WI38 (cell line): Measurements from ENCODE around the gene TBX2.
A peak's percentile ranks its signal among the peaks of the same experiment; 100 is the strongest.

Experiments
- H3K4me3 ChIP-seq: 2 replicates; pipeline ENCODE4 v1.5.1; 2011; ENCODE audit warnings: low read depth, mild to moderate bottlenecking, control low read depth, low read length
- TF ChIP-seq, protein P1 (sequence below): IDR thresholded peaks from 2 replicates; pipeline ENCODE4 v1.5.1; 2012; ENCODE audit warnings: low read depth, mild to moderate bottlenecking, control low read depth, low read length

TBX2 gene

DNA sequence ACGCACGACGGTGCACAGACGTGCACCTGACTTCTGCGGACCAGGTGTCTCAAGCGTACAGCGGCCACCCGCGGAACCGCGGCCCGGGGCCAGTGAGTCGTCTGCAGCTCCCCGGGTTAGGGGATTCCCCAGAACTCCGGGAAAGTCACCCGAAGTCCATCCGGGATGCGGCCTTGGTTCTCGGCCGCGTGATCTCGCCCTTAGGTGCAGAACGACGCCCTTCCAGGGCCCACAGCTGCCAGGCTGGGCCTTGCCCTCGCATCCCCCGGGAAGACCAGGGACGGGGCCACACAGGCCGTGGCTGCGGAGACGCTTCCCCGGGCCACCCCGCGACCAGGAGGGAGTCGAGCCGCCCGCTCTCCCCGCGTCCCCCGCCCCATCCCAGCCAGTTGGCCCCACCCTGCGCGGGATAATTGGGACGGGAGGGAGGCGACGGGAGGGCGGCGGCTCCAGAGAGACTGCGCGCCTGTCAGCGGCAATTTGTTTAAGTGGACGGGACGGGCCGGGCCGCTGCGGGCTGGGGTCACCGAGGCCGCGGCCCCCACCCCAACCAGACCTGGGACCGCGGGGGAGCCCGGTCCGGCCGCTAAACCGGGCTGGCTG, 3.6 kb upstream of the TBX2 start:
- TF ChIP-seq, protein P1, sequence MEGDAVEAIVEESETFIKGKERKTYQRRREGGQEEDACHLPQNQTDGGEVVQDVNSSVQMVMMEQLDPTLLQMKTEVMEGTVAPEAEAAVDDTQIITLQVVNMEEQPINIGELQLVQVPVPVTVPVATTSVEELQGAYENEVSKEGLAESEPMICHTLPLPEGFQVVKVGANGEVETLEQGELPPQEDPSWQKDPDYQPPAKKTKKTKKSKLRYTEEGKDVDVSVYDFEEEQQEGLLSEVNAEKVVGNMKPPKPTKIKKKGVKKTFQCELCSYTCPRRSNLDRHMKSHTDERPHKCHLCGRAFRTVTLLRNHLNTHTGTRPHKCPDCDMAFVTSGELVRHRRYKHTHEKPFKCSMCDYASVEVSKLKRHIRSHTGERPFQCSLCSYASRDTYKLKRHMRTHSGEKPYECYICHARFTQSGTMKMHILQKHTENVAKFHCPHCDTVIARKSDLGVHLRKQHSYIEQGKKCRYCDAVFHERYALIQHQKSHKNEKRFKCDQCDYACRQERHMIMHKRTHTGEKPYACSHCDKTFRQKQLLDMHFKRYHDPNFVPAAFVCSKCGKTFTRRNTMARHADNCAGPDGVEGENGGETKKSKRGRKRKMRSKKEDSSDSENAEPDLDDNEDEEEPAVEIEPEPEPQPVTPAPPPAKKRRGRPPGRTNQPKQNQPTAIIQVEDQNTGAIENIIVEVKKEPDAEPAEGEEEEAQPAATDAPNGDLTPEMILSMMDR = no peak
- H3K4me3 ChIP-seq = peak overlapping the region; percentile 85

DNA sequence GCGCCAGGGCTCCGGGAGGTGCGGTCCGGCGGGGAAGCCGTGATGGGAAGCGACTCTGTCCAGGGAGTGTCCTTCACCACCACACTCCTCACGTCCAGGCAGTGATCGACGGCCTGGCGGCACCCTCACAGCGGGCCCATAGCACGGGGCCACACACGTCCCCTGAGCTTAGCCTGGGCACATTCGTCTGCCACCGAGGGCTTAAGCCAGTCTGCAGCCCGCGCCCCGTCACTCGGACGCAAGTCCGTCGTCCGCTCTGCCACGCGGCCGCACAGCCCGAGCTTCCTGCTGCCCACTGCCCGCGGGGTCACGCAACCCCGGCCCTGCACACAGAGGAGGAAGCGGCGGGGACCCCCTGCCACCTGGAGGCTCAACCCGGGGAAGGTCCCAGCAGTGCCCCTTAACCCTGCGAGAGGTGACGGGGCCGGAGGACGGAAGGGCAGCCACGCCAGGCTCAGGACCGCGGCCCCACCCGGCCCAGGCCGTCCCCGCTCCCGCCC, 3.0 kb upstream of the TBX2 start:
- TF ChIP-seq, protein P1 = no peak
- peak overlapping the region; percentile 85 for H3K4me3 ChIP-seq

DNA sequence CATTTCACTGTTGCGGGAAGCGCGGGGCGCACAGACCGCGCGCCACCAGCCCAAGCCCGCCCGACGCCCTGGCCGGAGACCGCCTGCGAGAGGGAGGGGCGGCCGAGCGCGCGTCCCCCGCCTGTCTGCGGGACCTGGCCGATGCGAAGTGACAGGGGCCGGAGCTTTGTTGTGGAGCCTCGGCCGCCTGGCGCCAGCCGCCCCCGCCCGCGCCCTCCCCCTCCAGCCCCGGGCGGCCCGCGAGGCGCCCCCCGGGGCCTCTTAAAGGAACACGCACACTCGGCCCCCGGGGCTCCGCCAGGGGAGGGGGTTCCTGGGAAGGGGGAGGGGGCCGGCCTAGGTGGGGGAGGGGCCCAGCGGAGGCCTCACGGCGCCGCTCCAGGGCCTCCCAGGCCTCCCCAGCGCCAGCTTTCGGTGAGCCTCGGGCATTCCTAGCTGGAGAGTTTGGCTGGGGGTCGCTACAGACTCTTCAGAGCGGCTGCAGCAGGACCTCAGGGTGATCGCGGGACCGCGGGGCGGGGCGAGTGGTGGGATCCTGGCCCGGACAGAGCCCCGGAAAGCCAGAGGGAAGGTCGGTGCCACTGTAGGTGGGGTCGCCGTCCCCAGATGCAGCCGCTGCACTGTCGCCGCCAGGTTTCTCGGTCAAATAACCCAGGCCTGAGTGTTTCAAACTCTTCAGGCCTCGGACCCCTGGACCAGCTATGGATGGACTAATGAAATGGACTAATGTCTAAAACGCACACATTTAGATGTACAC, 2.4 kb upstream of the TBX2 start:
- peak overlapping the region; percentile 85 for H3K4me3 ChIP-seq
- TF ChIP-seq, protein P1 = no peak

DNA sequence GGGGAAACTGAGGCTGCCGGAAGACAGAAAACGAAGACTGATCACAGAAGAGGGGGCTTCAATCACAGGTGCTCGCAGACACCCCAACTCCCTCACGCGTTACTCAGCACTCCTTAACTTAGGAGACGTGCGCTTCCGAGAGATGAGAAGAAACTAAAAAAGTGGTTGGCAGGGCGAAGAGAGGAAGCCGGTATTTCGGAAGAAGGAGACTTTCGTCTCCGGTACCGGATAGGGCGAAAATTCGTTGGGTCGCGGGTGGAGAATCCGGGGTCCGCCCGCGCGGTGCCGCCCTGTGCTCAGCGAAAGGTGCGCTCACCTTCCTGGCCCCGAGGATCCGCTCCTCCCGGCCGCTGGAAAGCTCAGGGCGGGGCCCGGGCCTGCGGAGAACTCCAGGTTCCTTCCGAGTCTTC, 917 bp upstream of the TBX2 start:
- TF ChIP-seq, protein P1 = no peak
- H3K4me3 ChIP-seq = peak overlapping the region; percentile 85

DNA sequence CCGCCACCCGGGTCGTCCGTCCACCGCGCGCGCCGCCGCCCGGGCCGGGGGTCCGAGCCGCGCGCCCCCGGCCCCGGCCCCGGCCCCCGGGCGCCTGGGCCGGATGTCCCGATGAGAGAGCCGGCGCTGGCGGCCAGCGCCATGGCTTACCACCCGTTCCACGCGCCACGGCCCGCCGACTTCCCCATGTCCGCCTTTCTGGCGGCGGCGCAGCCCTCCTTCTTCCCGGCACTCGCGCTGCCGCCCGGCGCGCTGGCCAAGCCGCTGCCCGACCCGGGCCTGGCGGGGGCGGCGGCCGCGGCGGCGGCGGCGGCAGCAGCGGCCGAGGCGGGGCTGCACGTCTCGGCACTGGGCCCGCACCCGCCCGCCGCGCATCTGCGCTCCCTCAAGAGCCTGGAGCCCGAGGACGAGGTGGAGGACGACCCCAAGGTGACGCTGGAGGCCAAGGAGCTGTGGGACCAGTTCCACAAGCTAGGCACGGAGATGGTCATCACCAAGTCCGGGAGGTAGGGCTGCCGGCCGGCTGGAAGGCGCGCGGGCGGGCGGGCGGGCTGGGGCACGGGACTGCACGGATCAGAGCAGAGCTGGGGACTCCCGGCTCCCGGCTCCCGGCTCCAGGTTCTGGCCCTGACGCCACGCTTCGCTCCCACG, 548 bp downstream of the TBX2 start:
- H3K4me3 ChIP-seq = peak overlapping the region; percentile 98
- TF ChIP-seq, protein P1 = no peak

DNA sequence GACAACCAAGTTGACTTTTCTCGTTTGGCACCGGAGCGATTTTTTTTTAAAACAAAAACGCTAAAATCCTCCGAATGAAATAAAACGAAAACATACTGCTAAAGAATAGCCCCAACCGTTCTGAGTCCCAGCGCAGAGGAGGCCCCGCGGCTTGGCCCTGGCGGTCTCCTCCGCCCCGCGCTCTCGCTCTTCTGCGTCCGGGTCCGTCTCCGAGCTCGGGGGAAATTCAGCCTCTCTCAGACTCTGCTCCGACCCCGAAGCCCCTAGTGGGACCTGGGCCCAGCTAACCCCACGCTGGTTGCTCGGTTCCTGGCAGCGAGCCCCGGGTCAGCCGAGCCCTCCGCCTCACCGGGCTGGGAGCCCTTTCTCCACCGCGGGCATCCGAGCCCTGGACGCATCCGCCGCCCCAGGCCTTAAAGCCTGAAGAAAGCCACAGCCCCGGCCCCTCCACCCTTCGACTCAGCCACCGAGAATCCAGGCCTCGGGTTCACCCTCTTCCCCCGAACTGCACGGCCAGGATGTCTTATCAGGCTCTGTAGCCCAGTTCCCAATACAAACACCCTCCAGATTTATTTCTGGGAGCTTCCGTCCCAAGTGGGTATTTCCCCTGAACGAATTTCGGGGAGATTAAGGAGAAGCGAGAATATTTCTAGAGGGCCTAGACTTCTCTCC, 1.2 kb downstream of the TBX2 start:
- TF ChIP-seq, protein P1 = no peak
- peak overlapping the region; percentile 98 for H3K4me3 ChIP-seq
